HG02623 (cell line): Measurements from ENCODE around the gene ZDHHC4.
"Not testable (repeated sequence)": the region's sequence is repeated elsewhere in the genome, so short reads cannot be mapped to it uniquely, and the experiment has no call there.

Source experiments
- ATAC-seq: cut with Tn5 transposase; IDR thresholded peaks from one replicate; pipeline ENCODE4 v1.9.1; 2021; ENCODE audit warnings: moderate library complexity; ENCODE audit not compliant: unreplicated experiment

The ZDHHC4 gene

DNA sequence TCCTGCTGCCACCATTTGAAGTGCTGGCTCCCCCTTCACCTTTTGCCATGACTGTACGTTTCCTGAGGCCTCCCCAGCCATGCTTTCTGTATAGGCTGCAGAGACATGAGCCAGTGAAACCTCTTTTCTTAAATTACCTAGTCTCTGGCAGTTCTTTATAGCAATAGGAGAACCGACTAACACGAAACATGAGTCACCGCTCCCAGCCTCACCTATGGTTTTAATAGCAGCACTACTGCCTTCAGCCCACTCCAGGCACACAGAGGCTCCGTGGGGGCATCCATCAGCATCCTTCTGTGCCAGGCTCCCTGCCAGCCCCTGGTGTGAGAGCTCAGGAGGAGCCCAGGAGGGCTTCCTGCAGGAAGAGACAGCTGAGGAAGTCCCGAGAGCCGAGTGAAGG is 54.4 kb downstream of the ZDHHC4 start:
- no peak for ATAC-seq

DNA sequence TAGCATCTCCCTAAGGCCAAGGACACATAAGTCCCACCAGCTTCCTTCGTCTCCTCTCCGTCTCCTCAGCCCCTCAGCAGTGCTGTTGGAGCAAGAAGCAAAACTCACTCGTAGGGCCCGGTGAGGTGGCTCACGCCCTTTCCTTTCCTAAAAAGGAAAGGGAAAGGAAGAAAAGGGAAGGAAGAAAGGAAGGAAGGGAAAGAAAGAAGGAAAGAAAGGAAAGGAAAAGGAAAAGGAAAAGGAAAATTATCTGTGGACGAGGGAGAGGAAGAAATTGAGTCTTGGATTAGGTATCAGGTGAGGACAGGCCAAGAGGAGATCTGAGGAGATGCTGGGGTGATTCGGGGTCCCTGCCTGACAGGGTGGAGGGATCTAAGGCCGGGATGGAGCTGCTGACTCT is 56.8 kb downstream of the ZDHHC4 start:
- ATAC-seq = no peak

DNA sequence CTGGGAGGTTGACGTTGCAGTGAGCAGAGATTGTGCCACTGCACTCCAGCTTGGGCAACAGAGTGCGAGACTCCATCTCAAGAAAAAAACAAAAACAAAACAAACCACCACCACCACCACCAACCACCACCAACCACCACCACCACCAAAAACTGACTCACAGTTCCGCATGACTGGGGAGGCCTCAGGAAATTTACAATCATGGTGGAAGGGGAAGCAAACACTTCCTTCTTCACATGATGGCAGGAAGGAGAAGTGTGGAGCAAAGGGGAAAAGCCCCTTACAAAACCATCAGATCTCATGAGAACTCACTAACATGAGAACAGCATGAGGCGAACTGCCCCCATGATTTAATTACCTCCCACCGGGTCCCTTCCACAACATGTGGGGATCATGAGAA is 57.7 kb downstream of the ZDHHC4 start:
- not testable (repeated sequence) for ATAC-seq

- ATAC-seq = peak; percentile 68
These were observed 59.7 kb downstream of the ZDHHC4 start, which contains the start of gene ZNF316 for GRCh38 chr7:6636741-6637543. ZNF316 (plus strand) TSS chr7:6637318; CDS start chr7:6642410, 5,092 bp downstream.

GRCh38 chr7:6637544-6638229 is 60.4 kb downstream of the ZDHHC4 start:
- peak; percentile 73 for ATAC-seq
